ENCODE results near the gene CEP85L. TPM values are rescaled to one million over a fixed set of nuclear protein-coding genes. Genes with fewer than 3 reads are reported as not detected.

CEP85L gene
- total RNA-seq, 3 donors from 2014 or later (not counting 1 experiment from before 2014, with no cell fraction given), result 75.0 to 85.2 (median 82.0) TPM

DNA sequence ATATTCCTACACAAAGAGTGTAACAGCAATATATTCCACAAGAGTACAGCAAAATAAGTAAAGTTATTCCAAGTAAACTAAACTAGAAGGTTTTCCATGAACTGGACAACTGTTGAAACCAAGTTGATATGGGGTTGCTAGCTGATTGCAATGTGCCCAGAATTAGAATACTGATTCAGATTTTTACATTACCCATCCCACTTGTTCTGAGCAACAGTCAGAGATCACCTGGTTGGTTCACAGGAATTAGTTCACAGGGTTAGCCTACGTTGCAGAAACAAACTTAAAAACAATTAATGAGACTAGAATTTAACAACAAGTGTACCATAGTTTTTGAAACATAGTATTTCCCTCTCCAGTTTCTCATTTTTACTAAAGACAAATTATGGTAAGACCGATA is 49.1 kb downstream of the CEP85L start:
- WGBS (ENCODE audit: insufficient coverage), result 100% methylated on average over 2 of the region's 2 CpGs
- H3K9me3 Mint-ChIP-seq, result no peaks in the 10 kb centered on the region
- intact Hi-C loops (cut with micrococcal nuclease), result no loop called here
- no peaks in the 10 kb centered on the region for H3K36me3 Mint-ChIP-seq
- no peak overlapping the region for H3K4me3 Mint-ChIP-seq
- peaks cover 33 to 39% of the 10 kb centered on the region in 2 donors for H3K4me1 Mint-ChIP-seq
- Histone ChIP-seq H3K4me1 (ENCODE audit: control insufficient read depth, insufficient read depth, low read length) (no peaks in the 10 kb centered on the region), H3K36me3 (ENCODE audit: control insufficient read depth, insufficient read depth, low read length) (peaks cover 3% of the 10 kb centered on the region), H3K27ac (ENCODE audit: low read length) (no peak overlapping the region), H3K4me3 (ENCODE audit: low read length) (no peak overlapping the region), H3K27me3 (ENCODE audit: control insufficient read depth, insufficient read depth, low read length) (no peaks in the 10 kb centered on the region), H3K9me3 (ENCODE audit: control insufficient read depth, insufficient read depth, low read length) (no peaks in the 10 kb centered on the region)
- DNase-seq (no peak), ATAC-seq (no peak)
- H3K27ac Mint-ChIP-seq, result no peak overlapping the region
- TF ChIP-seq, protein P1, sequence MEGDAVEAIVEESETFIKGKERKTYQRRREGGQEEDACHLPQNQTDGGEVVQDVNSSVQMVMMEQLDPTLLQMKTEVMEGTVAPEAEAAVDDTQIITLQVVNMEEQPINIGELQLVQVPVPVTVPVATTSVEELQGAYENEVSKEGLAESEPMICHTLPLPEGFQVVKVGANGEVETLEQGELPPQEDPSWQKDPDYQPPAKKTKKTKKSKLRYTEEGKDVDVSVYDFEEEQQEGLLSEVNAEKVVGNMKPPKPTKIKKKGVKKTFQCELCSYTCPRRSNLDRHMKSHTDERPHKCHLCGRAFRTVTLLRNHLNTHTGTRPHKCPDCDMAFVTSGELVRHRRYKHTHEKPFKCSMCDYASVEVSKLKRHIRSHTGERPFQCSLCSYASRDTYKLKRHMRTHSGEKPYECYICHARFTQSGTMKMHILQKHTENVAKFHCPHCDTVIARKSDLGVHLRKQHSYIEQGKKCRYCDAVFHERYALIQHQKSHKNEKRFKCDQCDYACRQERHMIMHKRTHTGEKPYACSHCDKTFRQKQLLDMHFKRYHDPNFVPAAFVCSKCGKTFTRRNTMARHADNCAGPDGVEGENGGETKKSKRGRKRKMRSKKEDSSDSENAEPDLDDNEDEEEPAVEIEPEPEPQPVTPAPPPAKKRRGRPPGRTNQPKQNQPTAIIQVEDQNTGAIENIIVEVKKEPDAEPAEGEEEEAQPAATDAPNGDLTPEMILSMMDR (IDR thresholded peaks at IDR 0.05), result no peak
- H3K27me3 Mint-ChIP-seq (ENCODE audit: low read depth in 2 of 2), result no peaks in the 10 kb centered on the region

DNA sequence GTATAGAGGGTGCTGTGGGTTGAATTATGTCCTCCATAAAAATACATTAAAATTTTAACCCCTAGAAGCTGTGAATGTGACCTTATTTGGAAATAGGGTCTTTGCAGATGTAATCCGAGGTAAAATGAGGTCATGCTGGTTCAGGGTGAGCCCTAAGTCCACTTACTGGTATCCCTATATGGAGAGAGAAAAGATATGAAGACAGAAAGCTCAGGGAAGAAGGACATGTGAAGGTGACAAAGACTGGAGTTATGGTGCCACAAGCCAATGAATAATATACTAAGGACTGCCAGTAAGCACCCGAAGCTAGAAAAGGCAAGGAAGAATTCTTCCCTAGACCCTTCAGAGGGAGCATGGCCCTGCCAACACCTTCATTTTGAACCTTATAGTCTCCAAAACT is 53.1 kb downstream of the CEP85L start:
- TF ChIP-seq, protein P1 (IDR thresholded peaks at IDR 0.05), result no peak
- H3K36me3 Mint-ChIP-seq, result no peaks in the 10 kb centered on the region

DNA sequence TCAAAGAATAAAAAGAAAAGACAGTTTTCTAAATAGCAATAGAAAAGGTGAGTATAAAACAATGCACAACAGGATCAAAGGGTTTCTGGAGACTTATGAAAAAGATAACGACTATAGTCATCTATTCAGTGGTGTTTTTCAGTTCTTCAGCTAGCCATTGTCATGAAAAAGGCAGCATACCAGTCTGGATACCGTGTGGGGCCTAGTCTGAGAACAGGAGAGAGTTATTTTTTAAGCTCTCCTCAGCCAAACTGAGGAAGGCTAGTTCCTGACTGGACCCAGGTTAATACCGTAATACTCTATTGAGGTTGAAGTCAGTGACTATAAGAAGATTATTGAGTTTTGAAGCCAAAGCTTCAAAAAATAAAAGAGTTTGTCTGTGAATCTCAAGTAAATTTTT is 53.8 kb downstream of the CEP85L start:
- Mint-ChIP-seq H3K27ac (peak overlapping the region in 1 of 2 donors; percentile 56), H3K4me1 (peaks cover 40 to 47% of the 10 kb centered on the region in 2 donors), H3K36me3 (no peaks in the 10 kb centered on the region), H3K4me3 (no peak overlapping the region), H3K9me3 (no peaks in the 10 kb centered on the region), H3K27me3 (ENCODE audit: low read depth in 2 of 2) (no peaks in the 10 kb centered on the region)
- WGBS (ENCODE audit: insufficient coverage), result 96% methylated on average over 3 of the region's 3 CpGs
- TF ChIP-seq, protein P1 (IDR thresholded peaks at IDR 0.05), result no peak
- no peaks in the 10 kb centered on the region for H3K27me3 ChIP-seq (ENCODE audit: control insufficient read depth, insufficient read depth, low read length)
- peaks cover 3% of the 10 kb centered on the region for H3K36me3 ChIP-seq (ENCODE audit: control insufficient read depth, insufficient read depth, low read length)
- H3K4me1 ChIP-seq (ENCODE audit: control insufficient read depth, insufficient read depth, low read length), result no peaks in the 10 kb centered on the region
- ATAC-seq (no peak), DNase-seq (no peak)
- no peaks in the 10 kb centered on the region for H3K9me3 ChIP-seq (ENCODE audit: control insufficient read depth, insufficient read depth, low read length)
- H3K4me3 ChIP-seq (ENCODE audit: low read length), result no peak overlapping the region
- intact Hi-C loops (cut with micrococcal nuclease), result no loop called here
- no peak overlapping the region for H3K27ac ChIP-seq (ENCODE audit: low read length)

More for the DNA sequence above, 53.1 kb downstream of the CEP85L start:
- Histone ChIP-seq H3K4me1 (ENCODE audit: control insufficient read depth, insufficient read depth, low read length) (no peaks in the 10 kb centered on the region), H3K27me3 (ENCODE audit: control insufficient read depth, insufficient read depth, low read length) (no peaks in the 10 kb centered on the region), H3K9me3 (ENCODE audit: control insufficient read depth, insufficient read depth, low read length) (no peaks in the 10 kb centered on the region), H3K36me3 (ENCODE audit: control insufficient read depth, insufficient read depth, low read length) (peaks cover 3% of the 10 kb centered on the region), H3K27ac (ENCODE audit: low read length) (no peak overlapping the region), H3K4me3 (ENCODE audit: low read length) (no peak overlapping the region)
- DNase-seq (no peak), ATAC-seq (no peak)
- intact Hi-C loops (cut with micrococcal nuclease), result no loop called here
- 97% methylated on average over 2 of the region's 2 CpGs for WGBS (ENCODE audit: insufficient coverage)
- peak overlapping the region in 1 of 2 donors; percentile 19 for H3K27ac Mint-ChIP-seq
- H3K4me1 Mint-ChIP-seq, result peaks cover 33 to 40% of the 10 kb centered on the region in 2 donors
- H3K9me3 Mint-ChIP-seq, result no peaks in the 10 kb centered on the region
- no peak overlapping the region for H3K4me3 Mint-ChIP-seq
- H3K27me3 Mint-ChIP-seq (ENCODE audit: low read depth in 2 of 2), result no peaks in the 10 kb centered on the region

GRCh38 chr6:118596774-118597320 is 54.5 kb downstream of the CEP85L start:
- H3K27me3 ChIP-seq (ENCODE audit: control insufficient read depth, insufficient read depth, low read length), result no peaks in the 10 kb centered on the region
- Mint-ChIP-seq H3K27ac (peak overlapping the region in 1 of 2 donors; percentile 56), H3K4me3 (no peak overlapping the region), H3K27me3 (ENCODE audit: low read depth in 2 of 2) (no peaks in the 10 kb centered on the region), H3K36me3 (no peaks in the 10 kb centered on the region), H3K9me3 (no peaks in the 10 kb centered on the region), H3K4me1 (peaks cover 37 to 50% of the 10 kb centered on the region in 2 donors)
- no peak for DNase-seq
- no peak overlapping the region for H3K4me3 ChIP-seq (ENCODE audit: low read length)
- WGBS (ENCODE audit: insufficient coverage), result 99% methylated on average over 5 of the region's 5 CpGs
- no peak for ATAC-seq
- TF ChIP-seq, protein P1 (IDR thresholded peaks at IDR 0.05), result no peak
- no peaks in the 10 kb centered on the region for H3K9me3 ChIP-seq (ENCODE audit: control insufficient read depth, insufficient read depth, low read length)
- intact Hi-C loops (cut with micrococcal nuclease), result no loop called here
- no peaks in the 10 kb centered on the region for H3K4me1 ChIP-seq (ENCODE audit: control insufficient read depth, insufficient read depth, low read length)
- no peaks in the 10 kb centered on the region for H3K36me3 ChIP-seq (ENCODE audit: control insufficient read depth, insufficient read depth, low read length)
- no peak overlapping the region for H3K27ac ChIP-seq (ENCODE audit: low read length)
